KG1 (cell line): ENCODE data around the gene COX15.
"Not testable (repeated sequence)": the region's sequence is repeated elsewhere in the genome, so short reads cannot be mapped to it uniquely, and the experiment has no call there.

Experiments used
- DNase-seq: peaks from one replicate; lab custom pipeline; 2025; lab: John Stamatoyannopoulos, UW

COX15 gene

DNA sequence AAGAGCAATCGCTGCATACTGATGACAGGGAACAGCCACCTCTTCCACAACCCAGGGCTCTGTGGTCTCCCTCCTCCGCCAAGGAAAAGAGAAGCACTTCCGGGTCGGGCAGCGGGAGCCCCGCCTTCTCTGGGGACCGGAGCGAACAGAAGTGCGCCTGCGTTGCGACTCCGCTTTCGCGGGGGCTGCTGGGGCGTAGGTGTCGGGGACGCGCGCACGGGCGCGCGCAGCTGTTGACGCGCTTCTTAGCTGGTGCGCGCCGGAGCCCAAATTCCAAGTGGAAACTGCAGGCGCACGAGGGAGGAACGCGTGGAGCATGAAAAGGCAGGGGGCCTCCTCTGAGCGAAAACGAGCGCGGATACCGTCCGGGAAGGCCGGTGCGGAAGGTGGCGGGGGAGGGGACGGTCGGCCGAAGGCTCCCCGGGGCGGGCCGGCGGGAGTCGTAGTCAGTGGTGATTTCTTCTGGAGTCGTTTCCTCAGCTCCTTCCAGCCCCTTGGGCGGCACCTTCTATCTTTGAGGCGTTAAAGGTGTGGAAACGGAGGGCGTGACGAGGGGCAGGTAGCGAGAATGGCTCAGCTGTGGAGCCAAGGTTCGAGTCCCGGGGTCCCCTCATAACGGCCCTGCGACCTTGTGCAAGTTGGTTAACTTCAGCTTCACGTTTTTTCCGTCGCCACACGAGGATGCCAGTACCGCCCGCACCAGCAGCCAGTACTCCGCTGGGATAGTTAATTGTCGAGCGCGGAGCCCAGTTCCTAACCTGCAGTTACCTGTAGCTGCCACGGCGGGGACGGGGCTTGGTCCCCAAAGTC is at the start of gene COX15, which contains the start of gene CUTC:
Gene COX15 (minus strand): TSS at position 95 of the 810 bp plus-strand sequence. CDS start 78 bp downstream, at position 17.
Gene CUTC (plus strand): TSS at position 202 of the 810 bp plus-strand sequence. CDS start 115 bp downstream, at position 317.
- peak; percentile 89 for DNase-seq

DNA sequence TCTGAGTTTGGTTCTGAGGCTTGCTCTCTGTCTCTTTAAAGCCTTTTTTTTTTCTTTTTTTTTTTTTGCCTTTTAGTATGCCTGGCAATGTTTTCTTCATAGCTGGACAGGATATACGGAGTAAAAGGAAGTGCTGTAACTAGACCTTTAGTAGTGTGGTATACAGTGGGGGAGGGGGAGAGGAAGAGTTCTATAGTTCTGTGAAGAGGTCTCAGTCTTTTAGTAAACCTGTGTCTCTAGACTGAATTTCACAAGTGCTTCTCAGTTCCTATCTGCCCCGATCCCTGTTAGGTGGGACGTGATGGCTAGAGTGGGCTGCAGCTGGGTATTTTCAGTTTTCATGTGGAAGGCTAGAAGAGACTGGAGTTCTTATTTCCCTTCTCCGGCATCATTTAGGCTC is 47.4 kb upstream of the COX15 start:
- peak; percentile 44 for DNase-seq

DNA sequence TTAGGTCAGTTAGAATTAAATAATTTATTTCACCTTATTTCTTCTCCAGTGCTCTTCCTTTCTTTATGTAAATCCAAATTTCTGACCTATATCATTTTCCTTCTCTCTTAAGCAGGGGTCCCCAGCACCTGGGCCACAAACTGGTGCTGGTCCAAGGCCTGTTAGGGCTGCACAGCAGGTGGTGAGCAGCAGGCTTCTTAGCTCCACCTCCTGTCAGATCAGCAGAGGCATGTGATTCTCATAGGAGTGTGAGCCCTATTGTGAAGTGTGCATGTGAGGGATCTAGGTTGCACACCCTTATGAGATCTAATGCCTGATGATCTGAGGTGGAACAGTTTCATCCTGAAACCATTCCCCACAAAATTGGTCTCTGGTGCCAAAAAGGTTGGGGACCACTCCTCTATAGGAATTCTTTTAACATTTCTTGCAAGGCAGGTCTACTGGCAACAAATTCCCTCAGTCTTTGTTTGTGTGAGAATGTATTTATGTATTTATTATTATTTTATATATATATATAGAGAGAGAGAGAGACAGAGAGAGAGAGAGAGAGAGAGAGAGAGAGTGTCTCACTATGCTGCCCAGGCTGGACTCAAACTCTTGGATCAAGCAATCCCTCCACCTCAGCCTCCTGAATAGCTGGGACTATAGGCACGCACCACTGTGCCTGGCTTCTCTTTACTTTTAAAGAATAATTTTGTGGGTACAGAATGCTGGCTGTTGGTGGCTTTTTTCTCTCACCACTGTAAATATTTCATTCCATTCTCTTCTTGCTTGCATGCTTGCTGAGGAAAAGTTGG is 46.2 kb upstream of the COX15 start:
- DNase-seq: no peak

DNA sequence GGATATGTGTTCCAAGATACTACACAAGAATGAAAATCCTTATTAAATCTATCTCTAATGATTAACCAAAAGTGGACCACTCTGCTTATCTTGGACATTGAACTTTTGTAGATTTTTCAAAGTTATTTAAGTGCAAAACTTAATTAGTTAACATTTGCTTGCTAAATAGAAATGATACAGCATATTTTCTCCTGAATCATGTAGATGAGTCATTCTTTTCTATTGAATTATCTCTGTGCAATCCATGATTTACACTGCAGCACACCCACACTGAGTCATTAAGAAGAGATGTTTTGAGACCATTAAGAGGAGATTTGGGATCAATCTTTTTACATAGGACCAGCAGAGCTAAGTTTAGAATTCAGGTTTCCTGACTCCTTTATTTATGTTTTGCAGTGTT is 43.9 kb upstream of the COX15 start:
- no peak for DNase-seq

DNA sequence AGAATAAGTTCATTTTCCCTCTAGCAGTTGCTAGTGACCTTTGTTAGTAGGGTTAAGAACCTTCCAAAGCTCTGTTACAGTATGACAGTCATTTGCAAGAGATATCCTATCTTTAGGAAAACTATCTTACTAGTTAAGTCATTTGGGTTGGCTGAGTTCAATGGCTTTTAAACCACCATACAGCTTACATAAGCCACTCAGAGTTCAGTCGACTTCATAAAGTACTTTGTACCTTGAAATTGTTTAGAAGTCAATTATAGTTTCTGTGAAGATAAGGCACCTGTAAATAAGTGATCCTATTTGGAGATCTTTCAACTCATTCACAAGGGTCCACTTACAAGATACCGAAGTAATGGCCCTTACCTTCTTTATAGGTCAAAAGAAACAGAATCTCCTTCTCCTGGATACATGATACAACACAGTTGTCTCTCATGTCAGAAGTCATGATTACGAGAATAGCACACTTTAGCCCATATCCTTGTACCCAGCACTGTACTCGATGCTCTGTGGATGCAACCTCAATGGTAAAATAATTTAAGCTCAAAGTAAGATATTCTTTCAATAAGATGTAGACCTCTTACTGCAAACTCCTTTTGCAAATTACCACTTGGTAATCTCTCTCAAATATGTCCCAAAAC is 38.6 kb upstream of the COX15 start:
- no peak for DNase-seq

DNA sequence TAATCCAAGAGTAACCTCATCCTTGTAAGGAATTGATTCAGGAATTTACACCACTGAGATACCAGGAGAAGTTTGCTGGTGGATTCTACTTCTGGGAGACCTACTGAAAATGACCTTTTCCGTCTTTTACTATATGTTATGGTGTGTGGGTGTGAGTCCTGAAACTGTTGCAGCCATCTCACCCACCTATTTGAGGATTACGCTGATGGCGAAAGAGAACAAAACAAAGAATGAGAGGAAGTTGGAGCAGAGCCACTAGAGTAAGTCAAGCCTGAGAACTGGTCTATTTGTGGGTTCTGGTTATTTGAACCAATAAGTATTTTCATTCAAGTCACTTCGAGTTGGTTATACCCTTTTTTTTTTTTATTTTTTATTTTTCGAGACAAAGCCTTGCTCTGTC is 37.8 kb upstream of the COX15 start:
- DNase-seq: no peak

DNA sequence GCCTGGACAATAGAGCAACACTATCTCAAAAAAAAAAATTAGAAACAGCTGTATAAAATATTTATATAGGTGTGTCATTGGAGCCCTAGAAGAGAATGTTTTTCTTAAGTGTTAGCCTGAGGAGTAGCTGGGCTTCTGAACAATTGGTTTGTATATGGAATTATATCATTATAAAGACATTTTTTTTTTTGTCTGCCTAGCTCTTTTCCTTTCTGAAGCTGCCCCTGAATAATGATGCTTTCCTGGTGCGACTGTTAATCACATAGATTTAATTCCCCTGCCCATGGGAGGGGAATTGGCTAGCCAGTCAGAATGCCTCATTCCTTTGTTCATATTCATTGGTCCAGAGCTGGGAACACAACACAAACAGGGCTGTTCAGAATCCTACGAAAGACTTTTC is 36.6 kb upstream of the COX15 start:
- no peak for DNase-seq

DNA sequence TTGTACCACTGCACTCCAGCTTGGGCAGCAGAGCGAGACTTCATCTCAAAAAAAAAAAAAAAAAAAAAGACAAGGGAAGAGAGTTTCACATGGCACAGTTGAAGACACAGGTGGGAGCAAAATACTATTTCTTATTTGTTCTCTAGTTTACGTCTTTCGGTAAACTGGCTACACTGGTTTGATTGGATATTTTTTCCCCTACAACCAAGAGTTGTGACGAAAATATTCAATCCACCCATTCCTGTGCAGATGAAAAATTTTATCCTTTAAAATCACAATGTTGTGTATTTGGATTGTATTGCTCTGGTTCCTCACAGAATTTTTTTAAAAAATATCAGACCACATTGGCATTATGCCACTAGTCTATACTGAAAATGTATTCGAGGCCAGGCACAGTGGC is 36.0 kb upstream of the COX15 start:
- no peak for DNase-seq

DNA sequence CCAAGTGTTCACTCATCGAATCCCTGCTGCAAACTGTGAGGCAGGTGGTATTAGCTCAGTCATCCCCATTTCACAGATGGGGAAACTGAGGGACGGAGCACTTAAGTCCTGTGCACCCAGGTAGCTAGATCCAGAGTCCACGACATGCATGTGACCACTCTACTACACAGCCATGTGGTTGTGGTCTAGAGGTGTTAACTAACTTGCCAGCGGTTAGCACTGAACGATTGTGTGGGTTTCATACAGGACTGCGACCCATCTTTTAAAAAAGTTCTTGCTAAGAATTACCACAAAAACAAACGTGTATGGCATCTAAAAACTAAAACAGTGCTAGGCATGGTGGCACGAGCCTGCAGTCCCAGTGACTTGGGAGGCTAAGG is 34.4 kb upstream of the COX15 start:
- no peak for DNase-seq

DNA sequence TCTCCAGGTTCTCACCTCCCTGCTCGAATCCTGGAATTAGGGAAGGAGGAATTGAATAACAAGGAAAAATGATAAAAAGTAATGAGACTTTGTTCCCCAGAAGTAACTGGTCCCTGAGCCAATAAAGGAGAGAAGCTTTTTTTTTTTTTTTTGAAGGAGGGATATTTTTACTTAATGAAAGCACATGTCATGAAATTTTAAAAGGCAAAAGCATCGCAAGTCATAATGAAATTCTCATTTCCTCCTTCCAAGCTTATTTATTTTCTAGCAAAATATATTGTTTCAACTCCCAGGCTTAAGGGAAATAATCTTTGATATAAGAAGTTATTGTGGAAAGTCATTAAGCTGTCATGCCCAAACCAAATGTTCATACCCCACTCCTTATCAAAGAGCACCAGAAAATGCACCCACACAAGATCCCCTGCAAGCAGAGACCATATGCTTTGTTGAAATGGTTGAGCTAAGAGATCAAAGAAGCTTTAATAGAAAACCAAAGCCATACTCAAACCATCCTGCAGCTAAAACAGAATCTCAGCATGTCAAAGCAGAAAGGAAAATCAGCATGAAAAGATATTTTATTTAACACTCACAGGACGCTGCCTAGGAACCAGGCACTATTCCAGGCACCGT is 33.9 kb upstream of the COX15 start:
- no peak for DNase-seq

DNA sequence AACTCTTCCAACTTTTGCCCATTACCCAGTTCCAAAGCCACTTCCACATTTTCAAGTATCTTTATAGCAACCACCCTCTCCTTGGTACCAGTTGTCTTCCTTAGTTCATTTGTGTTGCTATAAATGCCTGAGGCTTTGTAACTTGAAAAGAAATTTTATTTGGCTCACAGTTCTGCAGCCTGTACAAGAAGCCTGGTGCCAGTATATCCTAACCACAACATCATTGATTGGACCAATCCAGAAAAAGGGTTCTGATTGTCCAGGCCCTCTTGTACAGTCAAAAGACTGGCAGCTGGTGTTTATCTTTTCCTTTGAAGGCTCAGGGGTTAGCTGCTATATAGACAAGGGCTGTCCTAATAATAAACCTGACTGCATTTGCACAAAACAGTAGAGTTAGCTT is 29.4 kb upstream of the COX15 start:
- no peak for DNase-seq

DNA sequence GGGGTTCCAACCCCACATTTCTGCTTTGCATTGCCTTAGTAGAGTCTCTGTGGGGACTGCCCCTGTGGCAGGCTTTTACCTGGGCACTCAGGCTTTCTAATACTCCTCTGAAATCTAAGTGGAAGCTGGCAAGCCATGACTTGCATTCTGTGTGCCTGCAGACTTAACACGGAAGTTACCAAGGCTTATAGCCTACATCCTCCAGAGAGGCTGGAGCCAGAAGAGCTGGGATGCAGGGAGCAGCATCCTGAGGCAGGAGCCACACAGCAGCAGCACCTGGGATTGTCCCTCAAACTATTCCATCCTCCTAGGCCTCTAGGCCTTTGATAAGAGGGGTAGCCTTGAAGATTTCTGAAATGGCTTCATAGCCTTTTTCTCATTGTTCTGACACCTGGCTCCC is 28.4 kb upstream of the COX15 start:
- no peak for DNase-seq

DNA sequence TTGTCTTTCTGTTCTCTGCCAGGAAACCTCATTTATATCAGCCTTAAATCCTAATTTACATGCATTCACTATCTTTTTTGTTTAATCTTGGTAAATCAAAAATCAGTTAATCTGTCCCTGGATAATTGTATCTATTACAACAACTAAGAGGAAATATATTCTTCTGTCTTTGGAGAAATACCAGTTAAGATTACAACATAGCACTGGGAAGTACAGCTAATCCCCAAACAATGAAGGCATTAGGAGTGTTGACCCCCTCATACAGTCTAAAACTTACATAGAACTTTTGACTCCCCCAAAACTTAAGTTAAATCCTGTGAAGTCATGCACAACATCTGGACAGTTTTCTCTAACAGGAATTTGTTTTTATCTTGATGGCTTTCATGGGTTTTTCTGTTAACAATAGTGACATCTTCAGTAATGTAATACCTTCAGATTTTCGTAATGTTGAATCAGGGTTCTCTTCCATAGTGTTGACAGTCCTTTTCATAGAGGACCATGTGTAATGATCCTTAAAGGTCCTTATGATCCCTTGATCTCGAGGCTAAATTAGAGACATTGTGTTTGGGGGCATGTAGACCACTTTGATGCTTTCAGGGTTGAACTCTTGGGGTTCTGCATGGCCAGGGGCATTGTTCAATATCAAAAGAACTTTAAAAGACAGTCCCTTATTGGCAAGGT is 26.4 kb upstream of the COX15 start:
- DNase-seq: no peak

DNA sequence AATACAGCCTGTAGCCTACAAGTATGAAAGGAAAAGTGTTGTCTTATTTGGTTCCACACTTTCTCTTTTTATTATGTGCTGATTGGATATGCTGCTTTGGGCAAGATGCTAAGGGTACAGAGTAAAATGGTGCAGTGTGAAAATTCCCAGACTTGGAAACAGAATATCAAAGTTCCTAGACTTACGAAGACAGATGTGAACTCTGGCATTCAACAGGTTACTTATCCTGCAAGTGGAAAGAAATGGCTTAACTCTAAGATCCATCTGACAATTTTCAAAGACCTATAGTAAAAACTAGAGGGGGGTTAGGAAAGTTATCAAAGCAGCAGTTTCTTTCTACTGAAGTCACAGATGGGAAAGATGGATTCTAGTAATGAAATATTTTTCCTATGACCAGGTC is 24.2 kb upstream of the COX15 start:
- no peak for DNase-seq

DNA sequence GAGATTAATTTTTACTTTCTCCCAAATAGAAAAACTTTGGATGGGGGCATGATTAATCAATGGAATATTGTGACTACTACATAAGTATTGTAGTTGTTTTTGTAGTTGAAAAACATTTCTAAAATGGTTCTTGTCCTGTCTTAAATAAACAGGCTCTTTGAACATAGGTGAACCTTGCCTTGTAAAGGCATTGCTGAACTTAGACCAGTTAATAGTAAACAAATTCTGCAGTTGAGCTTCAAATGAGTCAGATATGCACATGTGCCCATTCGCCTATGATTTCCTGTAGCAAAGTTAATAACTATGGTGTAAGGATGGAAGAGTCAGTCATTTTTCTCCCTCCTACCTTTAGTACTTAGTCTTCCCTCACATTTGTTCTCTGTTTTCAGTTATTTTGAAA is 22.7 kb upstream of the COX15 start:
- DNase-seq: no peak

DNA sequence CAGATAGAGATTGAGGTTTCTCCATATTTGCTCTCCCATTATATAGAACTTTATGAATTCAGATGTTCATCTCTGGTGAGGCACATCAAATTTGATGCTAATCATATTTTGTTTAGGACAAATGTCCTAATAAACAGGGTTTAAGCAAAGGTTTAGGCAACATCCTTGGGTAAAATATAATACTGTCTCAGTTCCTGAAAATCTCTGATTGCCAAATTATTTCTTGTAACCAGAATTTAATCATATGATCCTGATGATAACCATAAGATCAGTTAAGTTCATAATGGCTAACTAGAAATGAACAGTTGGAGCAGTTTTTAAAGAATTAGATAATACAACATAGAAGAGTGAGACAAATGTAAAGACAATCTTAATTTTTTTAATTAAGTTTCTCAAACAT is 18.7 kb upstream of the COX15 start:
- DNase-seq: no peak

DNA sequence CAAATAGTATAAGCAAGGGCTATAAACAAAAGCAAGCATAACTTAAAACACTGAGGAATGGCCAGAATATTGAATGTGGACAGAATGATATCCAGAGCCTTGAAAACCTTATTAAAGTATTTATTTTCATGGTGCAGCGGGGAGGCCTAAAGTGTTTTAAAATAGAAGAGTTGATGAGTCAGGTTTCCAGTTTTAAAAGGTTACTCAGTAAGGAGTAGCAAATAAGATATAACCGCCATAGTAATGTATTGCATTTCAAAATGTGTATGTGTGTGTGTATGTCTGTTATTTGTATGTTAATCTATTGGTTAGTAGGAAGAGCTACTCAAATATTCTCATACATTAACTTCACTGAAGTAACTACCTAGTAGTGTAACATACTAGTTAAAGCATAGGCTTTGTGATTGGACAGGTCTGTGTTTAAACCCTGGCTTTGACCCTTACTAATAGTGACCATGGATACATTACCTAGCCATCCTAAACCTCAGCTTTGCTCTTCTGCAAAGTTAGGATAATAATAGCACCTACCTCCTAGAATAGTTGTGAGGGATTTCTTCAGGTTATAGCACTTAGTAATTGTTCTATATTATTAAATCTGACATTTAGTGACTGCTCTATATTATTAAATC is 17.0 kb upstream of the COX15 start:
- no peak for DNase-seq

DNA sequence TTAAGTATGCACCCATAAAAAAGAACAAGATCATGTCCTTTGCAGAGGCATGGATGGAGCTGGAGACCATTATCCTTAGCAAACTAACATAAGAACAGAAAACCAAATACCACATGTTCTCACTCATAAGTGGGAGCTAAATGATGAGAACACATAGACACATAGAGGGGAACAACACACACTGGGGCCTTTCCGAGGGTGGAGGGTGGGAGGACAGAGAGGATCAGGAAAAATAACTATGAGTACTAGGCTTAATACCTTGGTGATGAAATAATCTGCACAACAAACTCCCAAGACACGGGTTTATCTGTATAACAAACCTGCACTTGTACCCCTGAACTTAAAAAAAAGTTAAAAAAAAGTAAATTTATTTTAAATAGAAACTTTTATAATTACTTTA is 14.2 kb upstream of the COX15 start:
- not testable (repeated sequence) for DNase-seq

DNA sequence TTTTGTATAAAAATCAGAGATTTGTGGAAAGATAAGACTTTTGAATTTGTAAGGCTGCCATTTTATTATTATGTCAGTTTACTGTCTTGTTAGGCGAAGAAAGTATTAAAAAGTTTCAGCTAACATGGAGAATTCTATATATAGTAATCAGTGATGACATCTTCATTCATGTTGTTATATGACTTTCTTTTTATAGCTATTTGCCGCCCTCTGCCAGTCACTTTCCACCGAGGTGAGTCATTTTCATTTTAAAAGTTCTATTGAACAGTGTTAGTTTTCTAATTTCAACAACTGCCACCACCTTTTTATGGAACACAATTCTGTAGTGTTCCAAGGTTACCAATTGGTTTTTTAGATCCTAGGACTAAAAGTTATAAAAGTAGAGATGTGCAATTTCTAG is 11.9 kb upstream of the COX15 start:
- no peak for DNase-seq

DNA sequence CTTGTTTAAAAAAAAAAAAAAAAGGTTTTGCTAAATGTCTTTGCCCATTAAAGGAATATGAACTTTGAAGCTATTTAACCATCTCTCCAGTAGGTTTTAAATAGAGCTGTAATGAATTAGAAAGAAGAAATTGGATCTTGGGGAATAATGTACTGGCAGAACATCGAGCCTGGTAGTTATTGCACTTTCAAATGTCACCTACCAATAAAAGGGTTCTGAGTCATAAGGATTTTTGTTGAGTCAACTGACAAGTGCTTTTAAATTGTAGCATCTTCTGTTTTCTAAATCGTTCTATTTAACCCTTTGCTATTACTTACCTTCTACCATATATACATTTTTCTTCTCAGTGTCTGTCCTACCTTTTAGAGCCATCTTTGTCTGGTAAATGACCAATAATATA is 10.8 kb upstream of the COX15 start:
- DNase-seq: no peak

DNA sequence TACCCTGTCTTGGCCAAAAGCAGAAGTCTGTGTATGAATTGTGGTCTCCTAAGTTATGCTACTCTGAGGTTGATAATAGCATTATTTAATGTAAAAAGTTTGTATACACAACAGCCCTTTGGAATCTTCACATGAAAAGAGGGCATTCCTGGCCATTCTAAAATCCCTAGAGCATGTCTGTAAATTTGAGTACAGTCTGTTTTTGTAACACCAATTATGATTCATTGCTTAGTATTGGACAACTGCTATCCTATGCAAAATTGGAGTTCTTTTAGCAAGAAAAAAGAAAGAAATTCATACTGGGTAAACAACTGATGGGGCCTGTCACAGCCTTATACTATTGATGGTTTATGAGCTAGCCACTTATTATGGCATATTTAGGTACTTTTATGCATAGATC is 10.3 kb upstream of the COX15 start:
- DNase-seq: no peak
